Parathyroid adenoma (tissue), 2 donors: ENCODE measurements around the gene KRTAP10-9.

Experiments
- H2AFZ ChIP-seq: fragments of 300-600 bp; sonication (generic); one replicate; pipeline ENCODE4 v1.7.0; 2017; ENCODE audit warnings: antibody characterized with exemption, mild to moderate bottlenecking
- H3K27ac ChIP-seq: fragments of 300-600 bp; sonication (generic); one replicate; pipeline ENCODE4 v1.7.0; 2017
- H3K27me3 ChIP-seq: fragments of 300-600 bp; sonication (generic); one replicate; pipeline ENCODE4 v1.7.0; 2017; ENCODE audit warnings: low read length; ENCODE audit not compliant: control insufficient read depth, insufficient read depth
- H3K36me3 ChIP-seq: fragments of 300-600 bp; sonication (generic); one replicate; pipeline ENCODE4 v1.7.0; 2017; ENCODE audit warnings: low read length; ENCODE audit not compliant: control insufficient read depth, insufficient read depth
- H3K4me1 ChIP-seq: fragments of 300-600 bp; sonication (generic); one replicate; pipeline ENCODE4 v1.7.0; 2017; ENCODE audit warnings: control low read depth
- H3K4me2 ChIP-seq: fragments of 300-600 bp; sonication (generic); one replicate; pipeline ENCODE4 v1.7.0; 2017; ENCODE audit warnings: low read length
- H3K4me3 ChIP-seq: fragments of 300-600 bp; sonication (generic); one replicate; pipeline ENCODE4 v1.7.0; 2017; ENCODE audit warnings: low read depth, low read length
- H3K79me2 ChIP-seq: fragments of 300-600 bp; sonication (generic); one replicate; pipeline ENCODE4 v1.7.0; 2017; ENCODE audit warnings: control low read depth
- H3K9ac ChIP-seq: fragments of 300-600 bp; sonication (generic); one replicate; pipeline ENCODE4 v1.7.0; 2017; ENCODE audit warnings: mild to moderate bottlenecking
- H3K9me3 ChIP-seq: fragments of 300-600 bp; sonication (generic); one replicate; pipeline ENCODE4 v1.7.0; 2017; ENCODE audit warnings: low read length; ENCODE audit not compliant: control insufficient read depth
- CTCF ChIP-seq: fragments of 300-600 bp; sonication (generic); IDR thresholded peaks from one replicate; pipeline ENCODE4 v1.7.0; 2017; ENCODE audit warnings: antibody characterized with exemption, mild to moderate bottlenecking
- donor health status: primary hyperparathyroidism.

KRTAP10-9 gene

DNA sequence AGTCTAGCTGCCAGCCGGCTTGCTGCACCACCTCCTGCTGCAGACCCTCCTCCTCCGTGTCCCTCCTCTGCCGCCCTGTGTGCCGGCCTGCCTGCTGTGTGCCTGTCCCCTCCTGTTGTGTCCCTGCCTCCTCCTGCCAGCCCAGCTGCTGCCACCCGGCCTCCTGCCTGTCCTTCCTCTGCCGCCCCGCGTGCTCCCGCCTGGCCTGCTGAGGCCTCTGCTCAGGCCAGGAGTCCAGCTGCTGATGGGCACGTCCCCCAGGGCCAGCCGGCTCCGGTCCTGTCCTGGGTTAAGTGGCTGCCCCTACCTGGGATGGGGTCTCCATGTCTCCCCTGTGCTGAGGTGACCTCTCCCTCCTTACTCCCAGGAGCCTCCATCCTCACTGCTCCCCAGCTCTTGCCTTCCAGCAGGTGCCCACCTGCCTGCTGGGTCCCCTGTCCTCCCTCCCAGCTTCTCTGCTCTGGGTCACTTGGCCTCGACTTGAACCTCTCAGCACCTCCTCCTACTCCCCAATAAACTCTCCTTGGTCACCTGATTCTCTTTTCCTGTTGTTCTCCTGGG, 14.1 kb upstream of the KRTAP10-9 start:
- H3K4me1 ChIP-seq = no peaks in the 10 kb centered on the region
- H2AFZ ChIP-seq = no peak overlapping the region
- H3K4me3 ChIP-seq = no peak overlapping the region
- no peak overlapping the region for H3K27ac ChIP-seq
- no peaks in the 10 kb centered on the region for H3K9me3 ChIP-seq
- H3K36me3 ChIP-seq = no peaks in the 10 kb centered on the region
- no peak overlapping the region for H3K4me2 ChIP-seq
- no peak overlapping the region for H3K9ac ChIP-seq
- no peaks in the 10 kb centered on the region for H3K79me2 ChIP-seq
- TF ChIP-seq CTCF = no peak
- no peaks in the 10 kb centered on the region for H3K27me3 ChIP-seq

GRCh38 chr21:44613386-44614155, 13.3 kb upstream of the KRTAP10-9 start:
- no peaks in the 10 kb centered on the region for H3K27me3 ChIP-seq
- no peaks in the 10 kb centered on the region for H3K4me1 ChIP-seq
- TF ChIP-seq CTCF = no peak

GRCh38 chr21:44614161-44614631, 12.7 kb upstream of the KRTAP10-9 start:
- H3K79me2 ChIP-seq = no peaks in the 10 kb centered on the region
- no peak overlapping the region for H3K4me2 ChIP-seq
- H3K36me3 ChIP-seq = no peaks in the 10 kb centered on the region
- H3K27me3 ChIP-seq = no peaks in the 10 kb centered on the region
- no peaks in the 10 kb centered on the region for H3K4me1 ChIP-seq
- H2AFZ ChIP-seq = no peak overlapping the region
- H3K9me3 ChIP-seq = no peaks in the 10 kb centered on the region
- no peak overlapping the region for H3K4me3 ChIP-seq
- H3K27ac ChIP-seq = no peak overlapping the region
- TF ChIP-seq CTCF = no peak
- no peak overlapping the region for H3K9ac ChIP-seq

More at GRCh38 chr21:44613386-44614155, 13.3 kb upstream of the KRTAP10-9 start:
- Histone ChIP-seq H3K27ac (no peak overlapping the region), H3K9me3 (no peaks in the 10 kb centered on the region), H3K9ac (no peak overlapping the region), H3K36me3 (no peaks in the 10 kb centered on the region), H3K4me2 (no peak overlapping the region), H2AFZ (no peak overlapping the region), H3K4me3 (no peak overlapping the region), H3K79me2 (no peaks in the 10 kb centered on the region)

- no peaks in the 10 kb centered on the region for H3K27me3 ChIP-seq
- H3K4me1 ChIP-seq = no peaks in the 10 kb centered on the region
- TF ChIP-seq CTCF = no peak
- no peak overlapping the region for H3K4me3 ChIP-seq
- no peak overlapping the region for H3K9ac ChIP-seq
- H3K4me2 ChIP-seq = no peak overlapping the region
- no peaks in the 10 kb centered on the region for H3K36me3 ChIP-seq
- H3K79me2 ChIP-seq = no peaks in the 10 kb centered on the region
- no peak overlapping the region for H3K27ac ChIP-seq
- H2AFZ ChIP-seq = no peak overlapping the region
- H3K9me3 ChIP-seq = no peaks in the 10 kb centered on the region
These were observed 11.9 kb upstream of the KRTAP10-9 start for GRCh38 chr21:44614961-44615391.
